Naive B cell (primary cell): ENCODE results near the gene TBC1D24. TPM values are rescaled to one million over a fixed set of nuclear protein-coding genes. Genes with fewer than 3 reads are reported as not detected.
"Not testable (repeated sequence)": the region's sequence is repeated elsewhere in the genome, so short reads cannot be mapped to it uniquely, and the experiment has no call there.

Experiments used
- ATAC-seq, 2 donors: fragments of 150-1000 bp; cut with Tn5 transposase; 2 replicates each; pipeline ENCODE4 v1.10.0; 2021; ENCODE audit warnings: low read depth in 2 of 2, mild to moderate bottlenecking in 2 of 2, moderate library complexity in 2 of 2
- DNase-seq: peaks from one replicate; pipeline ENCODE4 v3.0.0; 2022
- H3K27ac Mint-ChIP-seq, 6 donors: one replicate each; pipeline ENCODE4 v1.8.0; 2020 to 2022; ENCODE audit warnings: mild to moderate bottlenecking in 6 of 6, mixed read lengths in 6 of 6, moderate library complexity in 5 of 6, inconsistent platforms in 2 of 6
- H3K27me3 Mint-ChIP-seq, 3 donors: one replicate each; pipeline ENCODE4 v1.8.0; 2021 to 2022; ENCODE audit warnings: mixed read lengths in 3 of 3, mild to moderate bottlenecking in 1 of 3
- H3K36me3 Mint-ChIP-seq, 2 donors: one replicate each; pipeline ENCODE4 v1.8.0; 2020 to 2022; ENCODE audit warnings: mixed read lengths in 2 of 2, inconsistent platforms in 1 of 2, mild to moderate bottlenecking in 1 of 2
- H3K4me1 Mint-ChIP-seq, 3 donors: one replicate each; pipeline ENCODE4 v1.8.0; 2020 to 2022; ENCODE audit warnings: mixed read lengths in 3 of 3, inconsistent platforms in 1 of 3, mild to moderate bottlenecking in 1 of 3, moderate library complexity in 1 of 3
- H3K4me3 Mint-ChIP-seq, 8 donors: one replicate each; pipeline ENCODE4 v1.8.0; 2020 to 2022; ENCODE audit warnings: mild to moderate bottlenecking in 8 of 8, mixed read lengths in 8 of 8, moderate library complexity in 8 of 8, inconsistent platforms in 2 of 8
- H3K9me3 Mint-ChIP-seq, 7 donors: one replicate each; pipeline ENCODE4 v1.8.0; 2020 to 2022; ENCODE audit warnings: mixed read lengths in 7 of 7, mild to moderate bottlenecking in 5 of 7, inconsistent platforms in 2 of 7, moderate library complexity in 1 of 7
- polyA plus RNA-seq, 6 donors: library from polyadenylated mRNA; unstranded; fragments of 300-500 nt; fragmentation: Illumina TruSeq; gene quantifications; one replicate each; pipeline ENCODE4 v1.2.3, GENCODE V29; 2021; ENCODE audit warnings: low read depth in 6 of 6

Gene TBC1D24
- polyA plus RNA-seq, 6 donors from 2014 or later = 0.22 to 3.3 (median 2.5) TPM

DNA sequence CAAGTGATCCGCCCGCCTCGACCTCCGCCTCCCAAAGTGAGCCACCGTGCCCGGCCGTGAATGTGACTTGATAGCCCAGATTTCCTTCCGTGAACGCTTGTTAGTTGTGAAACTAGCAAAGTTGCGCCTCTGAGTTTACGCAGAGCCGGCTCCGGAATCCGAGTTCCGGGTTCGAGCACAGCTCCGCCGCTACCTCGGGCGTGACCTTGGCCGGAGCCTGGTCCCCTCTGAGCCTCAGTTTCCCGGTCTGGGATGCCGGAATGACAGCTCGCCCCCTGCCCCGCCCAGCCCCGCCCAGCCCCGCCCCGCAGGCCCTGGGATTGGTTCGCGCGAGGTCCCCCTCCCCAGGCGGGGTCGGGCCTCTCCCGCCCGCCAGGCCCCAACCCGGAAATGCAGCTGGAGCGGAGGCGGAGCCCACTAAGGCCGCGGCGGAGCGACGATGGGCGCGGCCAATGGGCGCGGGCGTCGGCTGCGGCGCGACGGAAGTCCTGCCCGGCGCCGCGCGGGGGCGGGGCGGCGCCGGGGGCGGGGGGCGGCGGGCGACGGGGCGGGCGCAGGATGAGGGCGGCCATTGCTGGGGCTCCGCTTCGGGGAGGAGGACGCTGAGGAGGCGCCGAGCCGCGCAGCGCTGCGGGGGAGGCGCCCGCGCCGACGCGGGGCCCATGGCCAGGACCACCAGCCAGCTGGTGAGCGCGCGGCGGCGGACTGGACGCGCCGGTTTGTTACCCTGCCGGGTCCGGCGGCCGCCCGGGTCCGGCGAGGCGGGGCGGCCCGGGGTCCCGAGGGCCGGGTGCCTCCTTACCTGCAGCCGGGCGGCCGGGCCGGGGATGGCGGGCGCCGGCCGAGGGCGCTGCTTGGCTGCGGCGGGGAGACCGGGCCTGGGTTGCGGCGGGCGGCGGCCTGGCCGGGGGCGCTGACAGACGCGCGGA, 62.8 kb downstream of the TBC1D24 start, which contains the start of gene PDPK1:
Gene PDPK1, plus strand, starts transcription at position 571 of the 929 bp plus-strand sequence. Its CDS starts 92 bp downstream, at position 663.
- no peaks in the 10 kb centered on the region for H3K36me3 Mint-ChIP-seq
- peak within 1 kb of the TSS; percentile 80 to 93 (median 91) for H3K4me3 Mint-ChIP-seq
- no peaks in the 10 kb centered on the region for H3K9me3 Mint-ChIP-seq
- H3K4me1 Mint-ChIP-seq = peaks cover 32 to 55% (median 34%) of the 10 kb centered on the region in 3 donors
- ATAC-seq (peak; percentile 72 to 76), DNase-seq (peak; percentile 94)
- peak within 1 kb of the TSS; percentile 88 to 97 (median 93) for H3K27ac Mint-ChIP-seq
- H3K27me3 Mint-ChIP-seq = no peaks in the 10 kb centered on the region

DNA sequence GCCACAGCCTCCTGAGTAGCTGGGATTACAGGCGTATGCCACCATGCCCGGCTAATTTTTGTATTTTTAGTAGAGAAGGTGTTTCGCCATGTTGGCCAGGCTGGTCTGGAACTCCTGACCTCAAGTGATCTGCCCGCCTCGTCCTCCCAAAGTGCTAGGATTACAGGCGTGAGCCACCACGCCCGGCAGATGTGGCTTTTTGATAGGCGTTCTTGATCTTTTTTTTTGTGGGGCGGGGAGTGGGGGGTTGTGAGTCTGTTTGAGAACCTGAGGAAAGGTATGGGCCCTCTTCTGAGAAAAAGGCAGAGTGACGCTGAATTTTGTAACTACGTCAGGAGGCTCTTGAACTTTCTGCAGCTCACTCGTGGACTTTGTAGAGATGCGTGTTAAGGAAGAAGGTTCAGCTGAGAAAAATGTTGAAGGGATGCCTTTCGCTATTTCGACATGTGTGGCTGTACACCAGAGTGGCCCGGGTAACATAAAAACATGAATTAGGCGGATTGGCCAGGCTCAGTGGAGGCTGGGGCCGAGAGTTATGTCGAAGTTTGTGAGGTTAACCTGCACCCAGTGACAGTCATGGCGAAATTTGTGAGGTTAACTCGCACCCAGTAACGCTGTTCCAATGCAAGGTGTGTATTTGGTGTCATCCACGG, 64.4 kb downstream of the TBC1D24 start:
- H3K27me3 Mint-ChIP-seq, H3K36me3 Mint-ChIP-seq, H3K9me3 Mint-ChIP-seq, DNase-seq, ATAC-seq: not testable (repeated sequence)
- Mint-ChIP-seq H3K4me3 (peak overlapping the region; percentile 63 to 91 (median 80)), H3K27ac (peak overlapping the region; percentile 85 to 97 (median 94)), H3K4me1 (peaks cover 29 to 46% (median 35%) of the 10 kb centered on the region in 3 donors)

DNA sequence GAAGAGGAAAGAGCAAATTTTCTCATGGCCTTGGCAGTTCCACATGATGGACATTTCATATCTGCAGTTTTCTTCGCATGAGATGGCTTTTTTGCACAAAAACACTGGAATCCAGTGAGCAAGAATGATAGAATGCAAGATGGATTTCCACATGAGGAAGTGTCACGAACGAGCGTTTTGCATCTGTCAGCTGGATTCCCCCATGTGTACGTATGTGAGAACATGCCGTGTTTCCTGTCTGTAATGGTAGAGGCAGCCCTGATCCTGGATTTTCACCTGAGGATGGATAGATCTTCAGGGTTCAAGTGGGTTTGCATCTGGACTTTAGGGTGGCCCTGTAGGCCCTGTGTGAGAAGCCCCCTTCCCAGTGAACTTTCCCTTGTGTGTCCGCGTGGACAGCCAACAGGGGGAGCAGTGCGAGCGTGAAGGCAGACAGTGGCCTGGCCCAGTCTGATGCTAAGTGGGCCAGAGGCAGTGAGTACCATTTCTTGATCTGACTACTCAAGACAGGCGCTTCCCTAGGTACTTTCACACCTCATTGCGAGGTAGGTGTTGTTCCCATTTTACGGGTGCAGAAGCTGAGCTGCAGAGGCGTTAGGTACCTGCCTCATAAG, 65.0 kb downstream of the TBC1D24 start:
- H3K27ac Mint-ChIP-seq = peak overlapping the region; percentile 63 to 97 (median 94)
- H3K4me3 Mint-ChIP-seq = peak overlapping the region in 7 of 8 donors; percentile 63 to 91 (median 81)
- peak; percentile 39 for DNase-seq
- H3K4me1 Mint-ChIP-seq = peaks cover 29 to 46% (median 35%) of the 10 kb centered on the region in 3 donors
- H3K9me3 Mint-ChIP-seq, ATAC-seq, H3K36me3 Mint-ChIP-seq, H3K27me3 Mint-ChIP-seq: not testable (repeated sequence)

DNA sequence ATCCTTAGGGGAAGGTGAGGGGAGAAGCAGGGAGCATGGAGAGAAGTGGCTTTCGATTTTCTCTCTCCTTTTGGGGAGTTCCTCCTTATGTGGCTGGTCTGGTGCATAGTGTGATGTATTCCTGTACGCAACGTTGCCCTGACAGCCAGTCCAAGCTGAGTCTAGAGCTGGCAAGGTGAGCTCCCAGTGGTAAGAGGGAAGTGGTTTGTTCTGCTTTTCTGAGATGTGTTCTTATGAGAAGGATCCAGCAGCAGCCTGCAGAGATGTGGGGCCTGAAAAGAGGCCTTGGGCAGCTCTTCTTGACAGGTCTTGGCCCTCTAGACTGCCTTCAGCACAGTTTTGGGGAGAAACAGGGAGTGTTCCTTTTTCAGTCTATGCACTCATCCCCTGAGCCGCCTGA, 66.0 kb downstream of the TBC1D24 start:
- not testable (repeated sequence) for H3K9me3 Mint-ChIP-seq, H3K27me3 Mint-ChIP-seq, H3K36me3 Mint-ChIP-seq
- peak; percentile 56 to 60 for ATAC-seq
- Mint-ChIP-seq H3K4me3 (peak overlapping the region; percentile 42 to 84 (median 72)), H3K4me1 (peaks cover 33 to 46% (median 41%) of the 10 kb centered on the region in 3 donors), H3K27ac (peak overlapping the region; percentile 63 to 97 (median 94))
- DNase-seq = peak; percentile 67

DNA sequence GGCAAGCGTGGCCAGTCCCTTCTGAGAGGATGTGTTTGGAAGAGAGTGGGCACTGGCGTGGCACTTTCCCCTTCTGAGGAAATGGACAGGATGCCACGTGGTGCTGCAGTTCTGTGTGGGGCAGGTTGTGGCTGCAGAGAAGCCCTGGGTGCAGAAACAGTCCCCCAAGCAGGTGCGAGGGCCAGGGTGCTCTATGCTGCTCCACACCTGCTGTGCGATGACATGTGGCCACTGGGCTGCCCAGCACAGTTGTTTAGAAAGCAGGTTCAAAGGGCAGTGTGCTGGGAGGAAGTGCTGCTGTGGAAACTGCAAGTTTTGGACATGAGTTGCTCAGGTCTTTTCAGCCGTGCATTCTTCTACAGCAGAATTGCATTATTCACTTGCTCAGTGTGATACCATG, 66.5 kb downstream of the TBC1D24 start:
- not testable (repeated sequence) for H3K36me3 Mint-ChIP-seq, H3K27me3 Mint-ChIP-seq, H3K9me3 Mint-ChIP-seq, ATAC-seq, DNase-seq
- peaks cover 32 to 46% (median 40%) of the 10 kb centered on the region in 3 donors for H3K4me1 Mint-ChIP-seq
- H3K4me3 Mint-ChIP-seq = peak overlapping the region in 5 of 8 donors; percentile 43 to 84 (median 80)
- H3K27ac Mint-ChIP-seq = peak overlapping the region; percentile 63 to 97 (median 94)

DNA sequence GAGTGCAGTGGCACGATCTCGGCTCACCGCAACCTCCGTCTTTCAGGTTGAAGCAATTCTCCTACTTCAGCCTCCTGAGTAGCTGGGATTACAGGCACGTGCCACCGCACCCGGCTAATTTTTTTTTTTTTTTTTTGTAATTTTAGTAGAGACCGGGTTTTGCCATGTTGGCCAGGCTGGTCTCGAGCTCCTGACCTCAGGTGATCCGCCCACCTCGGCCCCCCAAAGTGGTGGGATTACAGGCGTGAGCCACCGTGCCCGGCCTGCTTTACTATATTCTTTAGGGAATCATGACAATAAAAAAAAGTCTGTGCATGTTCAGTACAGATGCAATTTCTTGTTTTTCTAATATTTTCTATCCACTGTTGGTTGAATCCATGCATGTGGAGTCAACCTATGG, 68.8 kb downstream of the TBC1D24 start:
- not testable (repeated sequence) for ATAC-seq, DNase-seq, H3K4me3 Mint-ChIP-seq, H3K9me3 Mint-ChIP-seq, H3K27me3 Mint-ChIP-seq, H3K36me3 Mint-ChIP-seq
- Mint-ChIP-seq H3K27ac (peak overlapping the region in 3 of 6 donors; percentile 29 to 94 (median 38)), H3K4me1 (peaks cover 23 to 35% (median 32%) of the 10 kb centered on the region in 3 donors)

DNA sequence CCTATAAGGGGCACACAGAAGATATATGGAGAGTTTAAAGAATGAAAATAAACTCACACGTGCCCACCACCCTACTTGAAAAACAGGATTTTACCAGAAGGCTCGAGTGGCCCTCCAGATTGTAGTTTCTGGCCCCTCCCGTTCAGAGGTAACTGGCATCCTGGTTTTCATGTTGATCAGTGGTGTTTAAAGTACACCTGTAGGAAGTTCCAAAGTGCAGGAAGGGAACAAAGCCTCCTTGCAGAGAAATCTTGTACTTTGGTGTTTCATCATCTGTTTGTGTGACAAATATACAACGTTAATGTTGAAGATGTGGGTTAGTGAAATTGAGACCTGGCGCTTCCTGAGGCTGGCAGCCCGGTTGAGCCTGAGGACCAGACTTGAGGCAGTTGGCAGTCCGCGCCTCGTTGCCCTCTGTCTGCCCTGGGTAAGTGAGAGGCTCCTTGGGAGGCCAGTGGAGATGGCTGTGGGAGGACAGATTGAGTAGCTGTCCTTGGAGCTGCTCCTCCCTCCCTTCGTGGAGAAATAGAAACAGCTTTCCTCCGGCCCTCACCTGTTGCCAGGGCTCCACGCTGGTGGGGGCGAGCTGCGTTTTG, 75.5 kb downstream of the TBC1D24 start:
- not testable (repeated sequence) for DNase-seq, H3K9me3 Mint-ChIP-seq, H3K27ac Mint-ChIP-seq, H3K27me3 Mint-ChIP-seq, H3K36me3 Mint-ChIP-seq, H3K4me3 Mint-ChIP-seq, ATAC-seq, H3K4me1 Mint-ChIP-seq

DNA sequence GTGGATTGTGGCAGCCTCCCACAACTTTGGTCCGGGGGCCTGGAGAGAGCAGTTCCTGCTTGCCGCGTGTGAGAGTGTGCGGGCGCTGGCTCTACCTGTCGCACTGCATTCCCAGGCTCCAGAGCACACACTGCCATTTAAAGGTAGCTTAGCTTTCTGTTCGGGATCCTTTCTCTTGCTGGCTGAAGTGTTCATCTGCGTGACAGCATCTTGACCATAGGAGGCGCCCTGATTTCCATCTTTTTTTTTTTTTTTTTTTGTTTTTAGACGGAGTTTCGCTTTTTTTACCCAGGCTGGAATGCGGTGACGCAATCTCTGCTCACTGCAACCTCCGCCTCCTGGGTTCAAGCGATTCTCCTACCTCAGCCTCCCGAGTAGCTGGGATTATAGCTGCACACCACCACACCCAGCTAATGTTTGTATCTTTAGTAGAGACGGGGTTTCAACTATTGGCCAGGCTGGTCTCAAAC, 76.5 kb downstream of the TBC1D24 start:
- H3K27me3 Mint-ChIP-seq, H3K4me3 Mint-ChIP-seq: not testable (repeated sequence)
- H3K27ac Mint-ChIP-seq = peak overlapping the region in 2 of 6 donors; percentile 24 to 43

DNA sequence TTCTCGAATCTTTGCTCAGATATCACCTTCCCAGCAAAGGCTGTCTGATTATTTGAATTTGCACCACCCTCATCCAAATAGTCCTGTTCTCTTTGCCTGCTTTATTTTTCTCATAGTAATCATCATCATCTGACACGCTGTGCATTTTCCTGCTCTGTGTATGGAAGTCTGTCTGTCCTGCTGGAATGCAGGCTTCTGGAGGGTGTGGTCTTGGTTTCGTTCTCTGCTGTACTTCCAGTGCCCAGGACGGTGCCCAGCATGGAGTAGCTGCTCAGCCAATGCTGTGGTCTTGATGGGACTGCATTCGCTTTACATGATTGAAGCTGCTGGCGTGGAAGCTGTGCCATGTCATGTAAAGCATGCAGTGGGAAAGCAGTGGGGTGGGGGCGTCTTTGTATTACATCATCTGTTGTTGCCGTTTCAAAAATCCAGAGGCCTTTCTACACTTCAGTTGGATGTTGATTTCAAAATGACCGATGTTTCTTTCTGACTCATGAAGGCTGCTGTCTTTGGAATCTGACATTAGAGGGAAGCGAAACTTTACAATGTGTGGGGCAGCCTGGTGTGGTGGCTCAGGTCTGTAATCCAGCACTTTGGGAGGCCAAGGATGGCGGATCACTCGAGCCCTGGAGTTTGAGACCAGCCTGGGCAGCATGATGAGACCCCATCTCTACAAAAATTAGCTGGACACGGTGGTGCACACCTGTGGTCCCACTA, 79.9 kb downstream of the TBC1D24 start:
- not testable (repeated sequence) for H3K27ac Mint-ChIP-seq, H3K9me3 Mint-ChIP-seq, H3K36me3 Mint-ChIP-seq, ATAC-seq, DNase-seq, H3K4me1 Mint-ChIP-seq, H3K4me3 Mint-ChIP-seq, H3K27me3 Mint-ChIP-seq

More for the DNA sequence above, 76.5 kb downstream of the TBC1D24 start:
- not testable (repeated sequence) for DNase-seq, ATAC-seq, H3K36me3 Mint-ChIP-seq, H3K4me1 Mint-ChIP-seq, H3K9me3 Mint-ChIP-seq

Other genes with a start within 250 kb of the TBC1D24 start
- gene DNASE1L2, start 238.7 kb upstream of the TBC1D24 start, polyA plus RNA-seq = under 1 TPM in 1 of 6 donors, not detected in 5; 0.30 TPM
- gene ECI1, start 223.5 kb upstream of the TBC1D24 start, polyA plus RNA-seq = 10 to 100 TPM; 41.7 to 55.1 (median 48.6) TPM
- gene RNPS1, start 207.0 kb upstream of the TBC1D24 start, polyA plus RNA-seq = 100 to 1,000 TPM; 238 to 325 (median 252) TPM
- 1 to 10 TPM in 2 of 6 donors, under 1 TPM in 3, not detected in 1; 0.54 to 1.8 (median 0.98) TPM for gene ABCA3, start 134.4 kb upstream of the TBC1D24 start, polyA plus RNA-seq
- gene CCNF, start 45.7 kb upstream of the TBC1D24 start, polyA plus RNA-seq = 1 to 10 TPM in 5 of 6 donors, not detected in 1; 1.8 to 5.0 (median 2.8) TPM
- gene TEDC2, start 15.0 kb upstream of the TBC1D24 start, polyA plus RNA-seq = 1 to 10 TPM in 1 of 6 donors, under 1 TPM in 3, not detected in 2; 0.16 to 1.7 (median 0.58) TPM
- gene NTN3, start 3.8 kb upstream of the TBC1D24 start, polyA plus RNA-seq = not detected
- 100 to 1,000 TPM in 3 of 6 donors, 10 to 100 TPM in 3; 75.4 to 114 (median 98.1) TPM for gene ATP6V0C, start 38.8 kb downstream of the TBC1D24 start, polyA plus RNA-seq
- 10 to 100 TPM; 17.6 to 24.0 (median 20.5) TPM for gene AMDHD2, start 45.2 kb downstream of the TBC1D24 start, polyA plus RNA-seq
- gene CEMP1, start 56.3 kb downstream of the TBC1D24 start, polyA plus RNA-seq = 1 to 10 TPM; 2.4 to 5.7 (median 3.5) TPM
- gene PDPK1, start 62.9 kb downstream of the TBC1D24 start, polyA plus RNA-seq = 10 to 100 TPM; 16.7 to 44.8 (median 38.9) TPM
- gene KCTD5, start 207.4 kb downstream of the TBC1D24 start, polyA plus RNA-seq = 10 to 100 TPM; 18.3 to 27.5 (median 22.3) TPM
- under 1 TPM in 1 of 6 donors, not detected in 5; 0.36 TPM for gene PRSS27, start 245.1 kb downstream of the TBC1D24 start, polyA plus RNA-seq